COLO668 (cell line): ENCODE results near the gene ASTN2.
"Not testable (repeated sequence)": the region's sequence is repeated elsewhere in the genome, so short reads cannot be mapped to it uniquely, and the experiment has no call there.

ENCODE experiments used
- DNase-seq: peaks from one replicate; lab custom pipeline; 2025; ENCODE audit not compliant: unreplicated experiment; lab: John Stamatoyannopoulos, UW

ASTN2 gene

DNA sequence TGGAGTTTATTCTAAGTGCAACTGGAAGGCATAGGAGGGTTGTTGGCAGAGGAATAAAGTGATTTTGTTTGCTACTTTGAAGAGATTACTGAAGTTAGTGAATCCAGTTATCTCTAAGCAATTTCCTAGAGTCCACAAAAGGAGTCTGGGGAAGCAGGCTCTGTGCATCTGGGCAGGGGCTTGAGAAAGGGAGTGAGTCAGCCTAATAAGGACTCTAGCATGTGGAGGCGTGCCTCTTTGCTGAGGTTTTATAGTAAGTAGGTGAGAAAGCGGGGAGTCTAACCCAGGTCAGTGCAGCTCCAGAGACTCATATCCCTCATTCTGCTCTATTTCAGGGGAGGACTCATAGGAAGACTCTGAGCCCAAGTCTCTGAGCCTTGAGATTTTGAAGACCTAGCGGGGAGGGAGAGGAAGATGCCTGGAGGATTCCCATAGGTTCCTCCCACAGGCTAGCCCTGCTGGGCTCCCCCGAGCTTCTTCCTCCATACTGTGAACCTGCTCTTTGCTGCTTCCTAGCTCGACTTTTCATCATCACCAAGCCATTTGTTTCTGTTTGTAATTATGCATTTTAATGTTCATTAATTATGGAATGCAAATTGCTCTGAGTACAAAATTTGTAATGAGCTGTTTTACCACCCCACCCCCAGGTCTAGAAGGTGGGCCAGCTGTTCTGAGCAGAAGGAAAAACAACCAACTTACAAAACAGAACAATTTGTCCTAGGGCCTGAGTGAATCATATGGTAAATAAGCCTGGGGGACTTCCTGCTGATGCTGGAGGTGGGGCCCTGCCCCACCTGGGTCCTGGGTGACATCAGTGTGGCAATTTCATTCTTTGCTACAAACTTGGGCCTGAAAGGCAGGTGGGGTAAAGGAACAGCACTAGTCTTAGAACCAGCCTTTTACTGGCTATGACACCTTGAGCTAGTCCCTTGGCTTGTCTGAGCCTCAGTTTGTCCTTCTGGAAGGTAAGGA lies 577.6 kb downstream of the ASTN2 start:
- DNase-seq = peak; percentile 28

DNA sequence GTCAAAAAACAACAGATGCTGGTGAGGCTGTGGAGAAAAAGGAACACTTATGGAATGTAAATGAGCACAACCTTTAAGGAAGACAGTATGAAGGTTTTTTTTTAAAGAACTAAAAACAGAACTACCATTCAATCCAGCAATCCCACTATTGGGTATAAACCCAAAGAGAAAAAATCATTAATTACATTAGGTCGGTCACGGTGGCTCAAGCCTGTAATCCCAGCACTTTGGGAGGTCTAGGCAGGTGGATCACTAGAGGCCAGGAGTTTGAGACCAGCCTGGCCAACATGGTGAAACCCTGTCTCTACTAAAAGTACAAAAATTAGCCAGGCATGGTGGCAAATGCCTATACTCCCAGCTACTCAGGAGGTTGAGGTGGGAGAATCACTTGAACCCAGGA lies 584.5 kb downstream of the ASTN2 start:
- DNase-seq = not testable (repeated sequence)

DNA sequence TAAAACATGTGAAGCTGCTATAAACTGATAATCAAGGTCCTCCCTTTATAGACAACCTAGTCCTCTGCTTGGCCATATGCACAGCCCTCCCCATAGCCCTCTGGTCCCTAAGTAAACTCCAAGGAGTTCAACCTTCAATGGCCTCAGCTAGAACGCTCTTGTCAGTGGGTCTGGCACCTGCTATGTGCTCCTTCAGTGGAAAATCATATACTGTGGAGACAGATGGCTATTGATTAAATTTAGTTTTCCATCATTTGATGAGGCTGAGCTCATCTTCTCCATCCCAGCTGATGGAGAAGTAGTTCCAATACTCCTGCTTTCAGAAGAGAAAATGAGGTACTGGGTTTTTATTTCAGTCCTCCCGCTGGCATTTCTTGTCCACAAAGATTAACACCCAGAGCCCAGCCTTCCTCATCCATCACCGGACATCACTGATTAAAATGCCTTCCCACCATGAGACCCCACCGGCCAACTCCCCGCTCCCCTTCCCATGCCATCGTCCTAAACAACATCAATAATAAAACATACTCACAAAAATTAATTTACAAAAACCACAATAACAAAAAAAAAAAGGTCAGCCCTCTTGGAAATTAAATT lies 593.1 kb downstream of the ASTN2 start:
- no peak for DNase-seq

DNA sequence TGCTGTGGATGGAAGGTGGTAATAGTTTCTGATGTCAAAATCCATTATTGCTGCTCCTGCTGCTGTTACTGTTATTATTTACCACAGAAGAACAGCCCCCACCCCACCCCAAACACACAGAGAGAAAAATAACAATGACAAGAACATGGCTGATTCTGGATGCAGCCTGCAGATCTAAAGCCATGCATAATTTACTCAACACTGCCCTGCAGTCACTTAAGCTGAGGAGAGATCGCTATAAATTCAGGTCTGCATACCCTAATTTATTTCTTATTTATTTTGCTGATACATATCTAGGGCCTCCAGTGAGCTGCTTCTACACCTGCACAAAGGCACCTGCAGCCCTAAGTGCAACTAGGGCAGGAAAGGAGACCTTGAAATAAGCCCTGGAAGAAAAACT lies 595.7 kb downstream of the ASTN2 start:
- no peak for DNase-seq

DNA sequence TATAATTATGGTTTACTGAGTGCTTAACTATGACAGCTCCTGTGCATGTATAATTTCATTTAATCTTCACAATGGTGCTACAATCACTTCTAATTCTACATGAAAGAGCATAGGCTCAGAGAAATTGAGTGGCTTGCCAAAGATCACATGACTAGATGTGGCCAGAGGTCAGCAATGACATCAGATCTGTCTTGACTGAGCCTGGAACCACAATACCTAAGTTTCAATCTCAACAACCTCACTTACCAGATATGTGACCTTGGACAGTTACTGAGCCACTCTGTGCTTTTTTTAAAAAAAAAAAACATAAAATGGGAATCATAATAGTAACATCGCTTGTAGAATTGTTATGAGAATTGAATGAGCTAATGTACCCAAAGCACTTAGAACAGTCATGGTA lies 597.1 kb downstream of the ASTN2 start:
- DNase-seq = no peak

- DNase-seq = no peak
These were observed 598.4 kb downstream of the ASTN2 start for GRCh38 chr9:116816484-116816883.

GRCh38 chr9:116815835-116816234 lies 599.0 kb downstream of the ASTN2 start:
- DNase-seq = no peak

GRCh38 chr9:116813031-116813300 lies 601.9 kb downstream of the ASTN2 start:
- DNase-seq = no peak

- no peak for DNase-seq
These were observed 602.4 kb downstream of the ASTN2 start for GRCh38 chr9:116812231-116813030.

- no peak for DNase-seq
These were observed 605.2 kb downstream of the ASTN2 start for GRCh38 chr9:116809656-116810055.

DNA sequence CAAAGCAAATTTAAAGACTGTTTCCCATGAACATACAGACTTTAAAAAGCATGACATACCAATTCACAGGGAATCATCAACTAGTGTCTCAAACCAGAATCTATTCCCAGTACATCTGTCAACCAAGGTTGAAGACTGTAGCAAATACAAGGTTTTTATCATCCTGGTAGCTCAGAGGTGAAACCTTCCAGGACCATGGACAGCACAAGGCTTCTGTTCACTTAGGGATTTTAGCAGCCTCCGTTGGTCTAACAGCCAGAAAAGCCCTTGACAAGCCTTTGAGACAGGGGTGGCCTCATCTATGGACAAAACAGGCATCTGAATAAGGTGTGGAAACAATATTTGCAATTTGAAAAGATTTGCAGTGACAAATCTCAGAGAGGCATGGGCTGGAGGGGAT lies 608.8 kb downstream of the ASTN2 start:
- DNase-seq = no peak

GRCh38 chr9:116800885-116801284 lies 614.0 kb downstream of the ASTN2 start:
- no peak for DNase-seq

GRCh38 chr9:116800074-116800473 lies 614.8 kb downstream of the ASTN2 start:
- DNase-seq = no peak

GRCh38 chr9:116798521-116798920 lies 616.3 kb downstream of the ASTN2 start:
- DNase-seq = no peak

- no peak for DNase-seq
These were observed 617.6 kb downstream of the ASTN2 start for GRCh38 chr9:116797276-116797675.

DNA sequence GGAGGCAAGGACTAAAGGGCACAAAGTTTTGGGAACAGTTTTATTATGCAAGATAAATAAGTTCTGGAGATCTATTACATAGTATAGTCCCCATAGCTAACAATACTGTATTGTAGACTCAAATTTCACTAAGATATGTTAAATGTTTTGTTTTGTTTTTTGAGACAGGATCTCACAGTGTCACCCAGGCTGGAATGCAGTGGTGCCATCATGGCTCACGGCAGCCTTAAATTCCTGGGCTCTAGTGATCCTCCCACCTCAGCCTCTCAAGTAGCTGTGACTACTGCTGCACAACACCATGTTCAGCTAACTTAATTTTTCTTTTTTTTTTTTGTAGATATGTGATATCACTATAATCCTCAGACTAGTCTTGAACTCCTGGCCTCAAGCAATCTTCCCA lies 618.2 kb downstream of the ASTN2 start:
- DNase-seq = no peak

GRCh38 chr9:116795821-116796220 lies 619.0 kb downstream of the ASTN2 start:
- no peak for DNase-seq

DNA sequence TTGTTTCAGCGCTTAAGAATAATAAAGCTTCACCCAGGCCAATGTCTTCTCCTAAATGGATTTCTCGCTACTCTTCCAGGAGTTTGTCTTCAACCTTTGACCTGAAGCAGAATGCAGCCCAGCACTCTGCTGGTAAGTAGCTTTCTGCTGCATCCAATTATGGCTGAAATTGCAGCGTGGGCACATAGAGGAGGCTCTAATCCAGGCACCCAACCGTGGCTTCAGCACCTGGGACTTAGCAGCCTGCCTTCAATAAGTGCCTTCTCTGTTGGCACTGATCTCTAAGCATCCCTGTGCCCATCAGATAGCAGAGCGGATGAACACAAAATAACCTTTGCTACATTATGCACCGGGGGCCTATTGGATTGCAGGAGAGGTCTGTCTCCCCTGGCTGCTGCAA lies 622.6 kb downstream of the ASTN2 start:
- DNase-seq = no peak

DNA sequence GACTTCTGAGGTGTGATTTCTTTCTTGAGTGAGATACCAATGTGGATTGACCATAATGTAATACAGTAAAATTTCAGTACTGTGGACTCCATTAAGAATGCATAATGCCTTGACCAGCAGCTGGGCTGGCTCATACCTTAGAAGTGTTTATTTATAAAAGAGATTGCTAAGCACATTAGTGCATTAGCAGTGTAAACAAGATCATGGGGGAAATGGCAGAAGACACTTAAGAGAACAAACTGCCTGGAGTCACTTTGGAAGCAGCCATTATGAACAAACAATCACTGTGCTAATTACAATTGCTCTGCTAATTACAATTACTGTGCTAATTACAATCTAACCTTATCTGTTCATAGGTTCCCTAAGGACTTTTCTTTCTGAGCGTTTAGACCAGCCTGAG lies 623.5 kb downstream of the ASTN2 start:
- DNase-seq = no peak

GRCh38 chr9:116789081-116789480 lies 625.8 kb downstream of the ASTN2 start:
- DNase-seq = no peak

- DNase-seq = no peak
These were observed 628.1 kb downstream of the ASTN2 start for GRCh38 chr9:116786737-116787136.

DNA sequence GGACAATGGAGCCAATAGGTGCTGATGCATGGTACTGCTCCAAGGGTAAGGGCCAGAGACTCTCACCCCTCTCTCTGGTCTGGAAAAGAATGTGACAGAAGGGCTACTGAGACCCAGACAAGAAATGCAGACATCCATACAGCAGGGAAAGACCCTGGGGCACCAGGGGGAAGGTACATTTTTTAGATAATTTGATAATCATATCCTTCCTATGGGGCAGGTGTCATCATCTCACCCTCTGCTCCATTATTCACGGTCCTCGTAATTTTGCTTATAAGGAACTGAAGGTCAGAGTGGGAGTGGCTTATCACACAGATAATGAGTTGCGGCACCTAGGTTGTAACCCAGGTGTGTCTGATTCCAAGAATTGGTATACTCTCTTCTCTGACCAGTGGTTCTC lies 637.7 kb downstream of the ASTN2 start:
- DNase-seq = no peak
